ENCODE data around the gene MSGN1. TPM values are rescaled to one million over a fixed set of nuclear protein-coding genes. Genes with fewer than 3 reads are reported as not detected.

MSGN1 gene
- total and polyA plus RNA-seq, 2 of the 8 experiments (the other 6 are each of a cell fraction or from before 2014, with no cell fraction given), result not detected

GRCh38 chr2:17800693-17801458, 15.4 kb upstream of the MSGN1 start:
- Histone ChIP-seq H3K14ac (ENCODE audit: insufficient read length) (no peak overlapping the region), H3K4ac (replicated peaks; ENCODE audit: insufficient read length, low read depth, low read length) (no peak overlapping the region), H4K5ac (ENCODE audit: insufficient read length, low read depth, low read length) (no peak overlapping the region), H3K56ac (replicated peaks; ENCODE audit: insufficient read length, low read depth, low read length) (no peak overlapping the region), H4K8ac (ENCODE audit: extremely low read depth, insufficient read depth, low read length) (no peak overlapping the region), H3K18ac (ENCODE audit: extremely low read depth, low read length) (no peak overlapping the region), H3K27me3 (replicated peaks in 1 of 4; ENCODE audit: control insufficient read depth in 3 of 4, extremely low read depth in 1 of 4, insufficient read depth in 3 of 4, low read length in 3 of 4) (no peaks in the 10 kb centered on the region), H2AFZ (ENCODE audit: low read length) (no peak overlapping the region), H2BK12ac (ENCODE audit: low read depth, low read length) (no peak overlapping the region), H3K9me3 (ENCODE audit: insufficient read depth in 2 of 2, low read depth in 1 of 2, low read length in 1 of 2) (no peaks in the 10 kb centered on the region), H3K36me3 (ENCODE audit: control insufficient read depth in 2 of 4, insufficient read depth in 4 of 4, low read length in 3 of 4) (no peaks in the 10 kb centered on the region), H3K4me1 (replicated peaks in 1 of 4; ENCODE audit: control insufficient read depth in 3 of 4, insufficient read depth in 4 of 4, low read length in 3 of 4) (no peaks in the 10 kb centered on the region), H3K27ac (ENCODE audit: low read depth, low read length) (no peak overlapping the region), H3K79me2 (ENCODE audit: control insufficient read depth in 1 of 2, insufficient read depth in 2 of 2, low read length in 2 of 2) (no peaks in the 10 kb centered on the region), H2BK5ac (ENCODE audit: low read depth, low read length) (no peak overlapping the region), H2BK20ac (ENCODE audit: low read length) (no peak overlapping the region), H3K9ac (replicated peaks in 1 of 4; ENCODE audit: extremely low read depth in 1 of 4, low read depth in 3 of 4, low read length in 3 of 4) (no peak overlapping the region), H4K91ac (replicated peaks; ENCODE audit: insufficient read length, low read length) (no peak overlapping the region), H3K23ac (ENCODE audit: insufficient read length) (no peak overlapping the region), H3K4me2 (ENCODE audit: insufficient read depth in 1 of 2, low read depth in 2 of 2, low read length in 2 of 2) (no peak overlapping the region), H3K23me2 (ENCODE audit: low read depth, low read length) (no peaks in the 10 kb centered on the region), H2AK5ac (ENCODE audit: low read depth, low read length) (no peak overlapping the region), H4K20me1 (replicated peaks in 1 of 2; ENCODE audit: control insufficient read depth in 1 of 2, insufficient read depth in 2 of 2, low read length in 2 of 2) (no peaks in the 10 kb centered on the region), H2BK120ac (replicated peaks; ENCODE audit: low read depth, low read length) (no peak overlapping the region), H3K4me3 (ENCODE audit: extremely low read depth in 1 of 4, insufficient read depth in 2 of 4, low read depth in 3 of 4, low read length in 4 of 4) (no peak overlapping the region), H3K79me1 (ENCODE audit: low read depth, low read length) (no peaks in the 10 kb centered on the region), H2BK15ac (ENCODE audit: low read length) (no peak overlapping the region)
- ChIA-PET CTCF (ENCODE audit: partially characterized antibody) (interaction anchor here (1.1 to 1.6 kb wide), 6 partner anchors 15 to 156 kb away, joined by 3 to 6 read pairs (median 4); partner anchors contain the start of gene MSGN1), POLR2A (ENCODE audit: partially characterized antibody) (no interaction called here)
- FAIRE-seq (no peak), DNase-seq (ENCODE audit: low read depth in 1 of 2, low spot score in 2 of 2) (peak in 1 of 2 experiments; percentile 23)
- WGBS, 2 experiments (ENCODE audit: extremely low coverage in 1 of 2, insufficient coverage in 1 of 2, insufficient read length in 1 of 2, insufficient replicate concordance in 2 of 2, low coverage in 1 of 2, low lambda C conversion rate in 2 of 2, missing lambda C conversion rate in 1 of 2), result 91% methylated on average over 1 of the region's 1 CpG; no CpG with 5 or more reads in 1 of the 2 experiments

Data from H1 (cell line).